Right ventricle myocardium inferior (tissue), 1 donor: ENCODE measurements around the gene IL11. TPM values are rescaled to one million over a fixed set of nuclear protein-coding genes. Genes with fewer than 3 reads are reported as not detected.

Experiments
- ATAC-seq: fragments of 200-7000 bp; cut with Tn5 transposase; one replicate; pipeline ENCODE4 v1.9.1; 2020; ENCODE audit warnings: mild to moderate bottlenecking, moderate library complexity
- DNase-seq: peaks from one replicate; pipeline ENCODE4 v3.0.0; 2021; ENCODE audit errors: missing footprints
- intact Hi-C: fragments of 100-400 bp; cut with DNase I; formaldehyde crosslinking; loops from one replicate; pipeline ENCODE4 v1.11.0; 2022
- total RNA-seq: library from RNA; stranded (reverse); fragmentation: NEBNext Ultra II Directional; extraction: Animal tissue kit (Norgen Biotek cat#: 25700); gene quantifications from one replicate; pipeline ENCODE4 v1.2.1, GENCODE V29; 2021
- donor health status: DM: no; HTN: yes; CAD: no; lungs with severe emphysema.

Gene IL11
- total RNA-seq, 1 donor from 2014 or later, result not detected

DNA sequence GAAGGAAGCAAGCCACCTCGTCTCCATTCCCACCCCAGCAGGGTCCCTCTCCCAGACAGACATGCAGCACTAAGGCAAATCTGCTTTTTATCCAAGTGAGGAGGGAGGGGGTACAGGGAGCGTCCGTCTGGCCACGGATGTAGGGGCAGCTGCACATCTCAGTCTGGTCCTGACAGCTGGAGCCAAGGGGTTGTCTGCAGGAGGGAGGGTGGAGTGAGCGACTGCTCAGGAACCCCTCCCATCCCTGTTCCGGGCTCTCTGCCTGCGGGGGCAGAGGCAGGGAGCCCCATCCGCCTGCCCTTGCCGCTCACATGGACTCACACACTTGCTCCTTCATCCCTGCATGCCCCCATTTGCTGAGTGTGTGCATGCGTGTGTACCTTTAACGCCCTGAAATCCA lies 8.9 kb upstream of the IL11 start:
- intact Hi-C loops, result no loop called here
- DNase-seq, result no peak
- ATAC-seq, result no peak

DNA sequence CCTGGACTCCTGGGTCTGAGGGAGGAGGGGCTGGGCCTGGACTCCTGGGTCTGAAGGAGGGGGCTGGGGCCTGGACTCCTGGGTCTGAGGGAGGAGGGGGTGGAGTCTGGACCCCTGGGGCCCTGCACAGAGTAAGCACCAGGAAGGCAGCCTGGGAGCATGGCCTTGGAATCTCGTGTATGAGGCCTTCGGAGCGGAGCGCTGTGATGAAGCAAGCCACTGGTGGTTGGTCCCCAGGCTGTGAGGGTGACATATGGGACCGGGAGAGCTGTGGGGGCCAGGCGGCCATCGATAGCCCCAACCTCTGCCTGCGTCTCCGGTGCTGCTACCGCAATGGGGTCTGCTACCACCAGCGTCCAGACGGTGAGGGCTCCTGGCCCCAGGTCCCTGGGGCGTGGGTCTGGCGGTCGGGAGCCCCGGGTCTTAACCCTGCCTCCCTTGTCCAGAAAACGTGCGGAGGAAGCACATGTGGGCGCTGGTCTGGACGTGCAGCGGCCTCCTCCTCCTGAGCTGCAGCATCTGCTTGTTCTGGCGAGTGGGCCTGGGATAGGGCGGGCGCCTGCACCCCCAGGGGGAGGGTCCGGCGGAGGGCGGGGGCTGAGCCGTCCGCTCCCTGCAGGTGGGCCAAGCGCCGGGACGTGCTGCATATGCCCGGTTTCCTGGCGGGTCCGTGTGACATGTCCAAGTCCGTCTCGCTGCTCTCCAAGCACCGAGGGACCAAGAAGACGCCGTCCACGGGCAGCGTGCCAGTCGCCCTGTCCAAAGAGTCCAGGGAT lies 7.3 kb upstream of the IL11 start:
- DNase-seq (peak; percentile 78), ATAC-seq (no peak)
- intact Hi-C loops, result no loop called here

GRCh38 chr19:55376241-55376933 lies 6.1 kb upstream of the IL11 start, which contains the start of gene TMEM190:
Gene TMEM190, plus strand, starts transcription at chr19:55376826. Its CDS starts 28 bp downstream, at chr19:55376854.
- intact Hi-C loops, result no loop called here
- DNase-seq (no peak), ATAC-seq (no peak)

DNA sequence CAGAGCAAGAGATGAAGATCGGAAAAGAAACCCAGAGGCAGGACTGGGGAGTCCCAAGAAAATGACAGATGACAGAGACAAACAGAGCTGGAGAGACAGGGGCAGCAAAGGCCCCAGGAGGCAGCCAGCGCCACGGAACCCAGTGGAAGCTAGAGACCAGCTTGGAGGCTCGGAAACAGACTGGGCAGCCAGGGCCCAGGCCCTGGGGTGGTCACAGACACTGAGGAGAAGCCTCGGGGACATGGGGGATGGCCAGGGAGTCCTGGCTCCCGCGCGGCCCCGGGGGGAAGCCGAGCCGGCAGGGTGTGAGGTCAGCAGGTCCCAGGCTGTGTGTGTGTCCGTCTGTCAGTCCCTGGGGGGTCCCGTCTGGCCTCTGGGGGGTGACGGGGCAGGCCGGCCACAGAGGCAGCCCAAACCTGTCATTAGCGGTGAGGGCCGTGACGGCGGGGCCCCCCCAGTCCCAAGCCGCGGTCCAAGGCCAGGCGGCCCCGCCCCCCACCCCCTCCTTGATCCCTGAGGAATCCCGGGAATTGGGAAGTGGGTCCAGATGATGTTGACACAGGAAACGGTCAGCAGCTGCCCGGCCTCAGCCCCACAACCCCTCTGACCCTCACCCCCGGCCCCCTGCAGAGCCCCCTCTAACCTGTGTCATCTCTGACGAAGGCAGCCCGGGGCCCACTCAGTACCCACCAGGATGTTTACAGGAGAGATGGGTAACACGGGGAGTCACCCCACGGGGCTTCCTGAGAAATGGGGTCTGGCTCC lies 3.9 kb upstream of the IL11 start:
- DNase-seq (no peak), ATAC-seq (no peak)
- intact Hi-C loops, result no loop called here

GRCh38 chr19:55373306-55373992 lies 3.2 kb upstream of the IL11 start:
- no peak for DNase-seq
- intact Hi-C loops, result no loop called here
- no peak for ATAC-seq

GRCh38 chr19:55372316-55373081 lies 2.2 kb upstream of the IL11 start:
- ATAC-seq (no peak), DNase-seq (no peak)
- intact Hi-C loops, result no loop called here

DNA sequence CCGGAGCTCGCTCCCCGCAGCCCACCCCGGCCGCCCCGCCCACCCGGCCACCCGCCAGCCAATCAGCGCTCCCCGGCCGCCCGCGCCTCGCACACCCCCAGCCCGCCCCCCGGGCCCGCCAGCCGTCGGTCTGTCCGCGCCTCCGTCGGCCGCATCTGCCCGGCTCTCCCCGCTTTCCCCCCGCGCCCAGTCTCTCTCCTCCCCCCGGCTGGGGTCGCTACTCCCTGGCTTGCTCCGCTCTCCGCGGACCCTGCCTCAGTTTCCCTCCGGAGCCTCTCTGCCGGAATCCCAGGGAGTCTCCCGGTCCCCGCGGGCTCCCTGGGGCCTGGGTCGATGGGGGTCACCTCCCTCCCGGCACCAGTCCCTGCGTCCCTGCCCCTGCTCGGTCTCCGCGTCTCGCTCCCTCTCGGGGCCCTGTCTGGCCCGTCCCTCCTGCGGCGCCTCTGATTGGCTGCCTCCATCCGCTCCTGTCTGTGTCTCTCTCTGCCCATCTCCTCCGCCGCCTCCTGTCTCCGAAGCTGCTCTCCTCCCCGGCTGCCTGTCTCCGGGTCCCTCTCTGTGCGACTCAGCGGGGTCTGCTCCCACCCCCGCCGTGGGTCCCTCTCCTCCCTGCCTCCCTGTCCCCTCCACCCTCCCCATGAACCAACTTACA lies 484 bp downstream of the IL11 start:
- DNase-seq, result no peak
- intact Hi-C loops, result no loop called here
- ATAC-seq, result no peak

- no peak for ATAC-seq
- intact Hi-C loops, result no loop called here
- DNase-seq, result no peak
These were observed 1.3 kb downstream of the IL11 start for GRCh38 chr19:55368701-55369563.

DNA sequence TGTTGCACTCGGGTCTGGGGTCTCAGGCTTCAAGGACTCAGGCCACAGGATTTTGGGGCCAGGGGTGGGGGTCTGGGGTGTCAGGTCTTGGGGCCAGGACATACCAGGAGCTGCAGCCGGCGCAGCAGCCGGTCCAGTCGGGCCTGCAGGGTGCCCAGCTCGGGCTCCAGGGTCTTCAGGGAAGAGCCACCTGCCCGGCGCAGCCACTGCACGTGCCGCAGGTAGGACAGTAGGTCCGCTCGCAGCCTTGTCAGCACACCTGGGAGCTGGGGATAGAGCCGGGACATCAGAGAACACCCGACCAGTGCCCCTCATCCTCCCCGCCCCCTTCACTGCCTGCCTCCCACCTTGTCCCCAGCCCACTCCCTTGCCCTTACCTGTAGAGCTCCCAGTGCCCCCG lies 2.2 kb downstream of the IL11 start:
- intact Hi-C loops, result no loop called here
- no peak for ATAC-seq
- no peak for DNase-seq

DNA sequence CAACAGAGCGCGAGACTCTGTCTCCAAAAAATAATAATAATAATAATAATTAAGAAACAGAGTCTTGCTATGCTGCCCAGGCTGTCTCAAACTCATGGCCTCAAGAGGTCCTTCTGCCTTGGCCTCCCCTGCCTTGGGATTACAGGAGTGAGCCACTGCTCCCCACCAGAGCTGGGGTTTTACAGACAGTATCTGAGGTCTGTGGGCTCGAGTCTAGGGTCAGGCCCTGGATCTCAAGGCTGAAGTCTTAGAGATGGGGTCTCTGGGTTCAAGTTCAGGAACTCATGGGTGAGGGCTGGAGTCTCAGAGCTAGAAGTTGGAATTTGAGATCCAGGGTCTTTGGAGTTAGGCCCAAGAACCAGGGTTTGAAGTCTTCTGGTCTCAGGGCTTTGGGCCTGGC lies 3.5 kb downstream of the IL11 start:
- intact Hi-C loops, result no loop called here
- DNase-seq, result no peak
- no peak for ATAC-seq

GRCh38 chr19:55365964-55366363 lies 4.3 kb downstream of the IL11 start:
- intact Hi-C loops, result no loop called here
- no peak for DNase-seq
- ATAC-seq, result no peak

DNA sequence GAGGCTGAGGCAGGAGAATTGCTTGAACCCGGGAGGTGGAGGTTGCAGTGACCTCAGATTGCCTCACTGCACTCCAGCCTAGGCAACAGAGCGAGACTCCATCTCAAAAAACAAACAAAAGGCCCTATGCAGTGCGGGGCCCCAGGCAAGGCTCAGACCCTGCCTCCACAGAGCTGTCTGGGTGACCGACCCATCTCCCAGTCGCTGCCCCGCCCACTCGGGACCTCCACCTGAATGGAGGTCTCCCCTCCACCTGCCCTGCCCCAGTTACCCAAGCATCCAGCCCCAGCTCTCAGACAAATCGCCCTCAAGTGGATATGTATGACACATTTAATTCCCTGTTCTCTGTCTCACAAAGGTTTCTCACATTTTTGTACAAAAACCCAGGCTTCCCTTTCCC lies 5.0 kb downstream of the IL11 start:
- no peak for DNase-seq
- no peak for ATAC-seq
- intact Hi-C loops, result no loop called here

- DNase-seq (no peak), ATAC-seq (no peak)
- intact Hi-C loops, result no loop called here
These were observed 7.1 kb downstream of the IL11 start, which contains the start of gene GARIN5B for GRCh38 chr19:55362990-55363716. Gene GARIN5B, minus strand, starts transcription at chr19:55363260. Its CDS starts 194 bp downstream, at chr19:55363066.

GRCh38 chr19:55362174-55362989 lies 7.9 kb downstream of the IL11 start:
- intact Hi-C loops, result no loop called here
- ATAC-seq (no peak), DNase-seq (no peak)

GRCh38 chr19:55360902-55361301 lies 9.4 kb downstream of the IL11 start:
- DNase-seq, result no peak
- intact Hi-C loops, result no loop called here
- no peak for ATAC-seq
